ENCODE results near the gene SEC23IP.
A peak's percentile ranks its signal among the peaks of the same experiment; 100 is the strongest.

The SEC23IP gene

DNA sequence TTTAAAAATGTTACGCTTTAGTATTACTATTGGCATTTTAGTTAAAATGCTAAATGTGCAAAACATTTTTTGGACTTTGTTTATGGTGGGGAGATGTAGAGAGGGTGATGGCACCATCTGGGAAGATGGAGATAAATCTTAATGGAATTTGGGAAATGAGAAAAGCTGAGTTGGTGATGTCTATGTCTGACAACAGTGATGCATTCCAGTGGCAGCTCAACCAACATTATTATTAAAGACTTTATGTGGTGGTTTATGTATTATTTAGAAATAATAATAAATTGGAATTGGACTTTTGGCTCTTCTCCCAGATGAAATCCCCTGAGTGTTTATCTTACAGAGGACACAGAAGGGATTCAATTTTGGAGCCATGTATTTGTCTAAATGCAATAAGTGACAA lies 77.6 kb downstream of the SEC23IP start:
- Histone ChIP-seq H3K79me2 (no peaks in the 10 kb centered on the region), H2AFZ (no peak overlapping the region), H3K4me2 (ENCODE audit: low read length) (no peak overlapping the region), H3K9ac (no peak overlapping the region), H3K9me3 (ENCODE audit: control insufficient read depth, low read length) (no peaks in the 10 kb centered on the region), H3K4me3 (ENCODE audit: low read depth, low read length) (no peak overlapping the region), H3K27ac (no peak overlapping the region), H3K4me1 (no peaks in the 10 kb centered on the region), H3K36me3 (ENCODE audit: control insufficient read depth, insufficient read depth, low read length) (no peaks in the 10 kb centered on the region), H3K27me3 (ENCODE audit: control insufficient read depth, insufficient read depth, low read length) (no peaks in the 10 kb centered on the region)
- TF ChIP-seq, protein P1, sequence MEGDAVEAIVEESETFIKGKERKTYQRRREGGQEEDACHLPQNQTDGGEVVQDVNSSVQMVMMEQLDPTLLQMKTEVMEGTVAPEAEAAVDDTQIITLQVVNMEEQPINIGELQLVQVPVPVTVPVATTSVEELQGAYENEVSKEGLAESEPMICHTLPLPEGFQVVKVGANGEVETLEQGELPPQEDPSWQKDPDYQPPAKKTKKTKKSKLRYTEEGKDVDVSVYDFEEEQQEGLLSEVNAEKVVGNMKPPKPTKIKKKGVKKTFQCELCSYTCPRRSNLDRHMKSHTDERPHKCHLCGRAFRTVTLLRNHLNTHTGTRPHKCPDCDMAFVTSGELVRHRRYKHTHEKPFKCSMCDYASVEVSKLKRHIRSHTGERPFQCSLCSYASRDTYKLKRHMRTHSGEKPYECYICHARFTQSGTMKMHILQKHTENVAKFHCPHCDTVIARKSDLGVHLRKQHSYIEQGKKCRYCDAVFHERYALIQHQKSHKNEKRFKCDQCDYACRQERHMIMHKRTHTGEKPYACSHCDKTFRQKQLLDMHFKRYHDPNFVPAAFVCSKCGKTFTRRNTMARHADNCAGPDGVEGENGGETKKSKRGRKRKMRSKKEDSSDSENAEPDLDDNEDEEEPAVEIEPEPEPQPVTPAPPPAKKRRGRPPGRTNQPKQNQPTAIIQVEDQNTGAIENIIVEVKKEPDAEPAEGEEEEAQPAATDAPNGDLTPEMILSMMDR (IDR thresholded peaks at IDR 0.05) = no peak

GRCh38 chr10:119970963-119971362 lies 78.4 kb downstream of the SEC23IP start:
- H3K9ac ChIP-seq = no peak overlapping the region
- H3K4me1 ChIP-seq = no peaks in the 10 kb centered on the region
- H2AFZ ChIP-seq = no peak overlapping the region
- H3K36me3 ChIP-seq (ENCODE audit: control insufficient read depth, insufficient read depth, low read length) = no peaks in the 10 kb centered on the region
- H3K9me3 ChIP-seq (ENCODE audit: control insufficient read depth, low read length) = no peaks in the 10 kb centered on the region
- H3K27ac ChIP-seq = no peak overlapping the region
- H3K79me2 ChIP-seq = no peaks in the 10 kb centered on the region
- H3K27me3 ChIP-seq (ENCODE audit: control insufficient read depth, insufficient read depth, low read length) = no peaks in the 10 kb centered on the region
- H3K4me2 ChIP-seq (ENCODE audit: low read length) = no peak overlapping the region
- TF ChIP-seq, protein P1 (IDR thresholded peaks at IDR 0.05) = no peak
- H3K4me3 ChIP-seq (ENCODE audit: low read depth, low read length) = no peak overlapping the region

GRCh38 chr10:119973281-119973680 lies 80.8 kb downstream of the SEC23IP start:
- H3K4me1 ChIP-seq = no peaks in the 10 kb centered on the region
- TF ChIP-seq, protein P1 (IDR thresholded peaks at IDR 0.05) = no peak

DNA sequence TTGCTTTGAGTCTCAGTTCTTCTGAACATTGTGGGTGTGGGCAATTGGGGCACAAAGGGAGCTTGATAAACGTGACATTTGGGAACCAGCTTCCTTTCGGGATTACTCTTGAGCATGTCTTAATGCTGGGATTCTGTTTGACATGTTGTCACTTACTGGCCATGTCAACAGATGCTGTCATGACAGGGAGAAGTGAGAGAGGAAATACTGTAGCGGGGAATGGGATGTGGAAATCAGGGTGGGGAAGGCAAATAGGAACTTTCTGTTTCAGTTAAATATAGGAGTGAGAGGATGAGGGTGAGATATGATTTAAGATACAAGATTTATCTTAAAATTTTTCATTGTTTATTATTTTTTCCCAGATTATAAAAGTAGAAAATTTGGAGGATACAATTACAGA lies 83.9 kb downstream of the SEC23IP start:
- H3K4me2 ChIP-seq (ENCODE audit: low read length) = no peak overlapping the region
- no peak overlapping the region for H3K4me3 ChIP-seq (ENCODE audit: low read depth, low read length)
- H3K27ac ChIP-seq = no peak overlapping the region
- H3K9ac ChIP-seq = no peak overlapping the region
- H3K27me3 ChIP-seq (ENCODE audit: control insufficient read depth, insufficient read depth, low read length) = no peaks in the 10 kb centered on the region
- H3K4me1 ChIP-seq = no peaks in the 10 kb centered on the region
- H3K36me3 ChIP-seq (ENCODE audit: control insufficient read depth, insufficient read depth, low read length) = no peaks in the 10 kb centered on the region
- H3K9me3 ChIP-seq (ENCODE audit: control insufficient read depth, low read length) = no peaks in the 10 kb centered on the region
- no peak overlapping the region for H2AFZ ChIP-seq
- TF ChIP-seq, protein P1 (IDR thresholded peaks at IDR 0.05) = no peak
- no peaks in the 10 kb centered on the region for H3K79me2 ChIP-seq

More at GRCh38 chr10:119973281-119973680, 80.8 kb downstream of the SEC23IP start:
- Histone ChIP-seq H3K36me3 (ENCODE audit: control insufficient read depth, insufficient read depth, low read length) (no peaks in the 10 kb centered on the region), H3K27ac (no peak overlapping the region), H3K9me3 (ENCODE audit: control insufficient read depth, low read length) (no peaks in the 10 kb centered on the region), H3K4me2 (ENCODE audit: low read length) (no peak overlapping the region), H3K27me3 (ENCODE audit: control insufficient read depth, insufficient read depth, low read length) (no peaks in the 10 kb centered on the region), H2AFZ (no peak overlapping the region), H3K79me2 (no peaks in the 10 kb centered on the region), H3K9ac (no peak overlapping the region), H3K4me3 (ENCODE audit: low read depth, low read length) (no peak overlapping the region)

- H3K79me2 ChIP-seq = no peaks in the 10 kb centered on the region
- no peak overlapping the region for H3K27ac ChIP-seq
- H3K27me3 ChIP-seq (ENCODE audit: control insufficient read depth, insufficient read depth, low read length) = no peaks in the 10 kb centered on the region
- no peak overlapping the region for H3K4me2 ChIP-seq (ENCODE audit: low read length)
- peak overlapping the region; percentile 13 for H2AFZ ChIP-seq
- H3K9ac ChIP-seq = no peak overlapping the region
- TF ChIP-seq, protein P1 (IDR thresholded peaks at IDR 0.05) = no peak
- no peak overlapping the region for H3K4me3 ChIP-seq (ENCODE audit: low read depth, low read length)
- H3K4me1 ChIP-seq = peaks cover 4% of the 10 kb centered on the region
- no peaks in the 10 kb centered on the region for H3K36me3 ChIP-seq (ENCODE audit: control insufficient read depth, insufficient read depth, low read length)
- H3K9me3 ChIP-seq (ENCODE audit: control insufficient read depth, low read length) = no peaks in the 10 kb centered on the region
These were observed 88.6 kb downstream of the SEC23IP start for GRCh38 chr10:119980956-119981750.
